ENCODE results near the gene DAPK3.

The DAPK3 gene

DNA sequence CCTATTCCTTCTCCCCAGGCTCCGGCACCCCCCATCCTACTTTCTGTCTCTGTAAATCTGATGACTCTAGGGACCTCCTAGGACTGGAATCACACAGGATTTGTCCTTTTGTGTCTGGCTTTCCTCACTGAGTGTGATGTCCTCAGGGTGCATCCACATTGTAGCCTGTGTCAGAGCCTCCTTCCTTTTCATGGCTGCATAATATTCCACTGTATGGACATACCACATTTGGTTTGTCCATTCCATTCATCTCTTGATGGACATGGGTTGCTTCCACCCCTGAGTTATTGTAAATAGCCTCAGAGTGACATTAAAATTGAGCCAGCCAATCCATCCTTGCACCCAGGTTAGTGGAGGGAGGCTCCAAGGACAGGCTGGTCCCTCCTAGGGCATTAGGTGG is 60.8 kb downstream of the DAPK3 start:
- no peak for DNase-seq (ENCODE audit: low spot score)
